ENCODE data around the gene CCDC13.

The CCDC13 gene

GRCh38 chr3:42752441-42752840 is 20.6 kb downstream of the CCDC13 start:
- no peak for DNase-seq (ENCODE audit: low read depth in 2 of 2)

GRCh38 chr3:42751609-42752008 is 21.4 kb downstream of the CCDC13 start:
- no peak for DNase-seq (ENCODE audit: low read depth in 2 of 2)

GRCh38 chr3:42750834-42751233 is 22.2 kb downstream of the CCDC13 start:
- DNase-seq (ENCODE audit: low read depth in 2 of 2) = no peak

DNA sequence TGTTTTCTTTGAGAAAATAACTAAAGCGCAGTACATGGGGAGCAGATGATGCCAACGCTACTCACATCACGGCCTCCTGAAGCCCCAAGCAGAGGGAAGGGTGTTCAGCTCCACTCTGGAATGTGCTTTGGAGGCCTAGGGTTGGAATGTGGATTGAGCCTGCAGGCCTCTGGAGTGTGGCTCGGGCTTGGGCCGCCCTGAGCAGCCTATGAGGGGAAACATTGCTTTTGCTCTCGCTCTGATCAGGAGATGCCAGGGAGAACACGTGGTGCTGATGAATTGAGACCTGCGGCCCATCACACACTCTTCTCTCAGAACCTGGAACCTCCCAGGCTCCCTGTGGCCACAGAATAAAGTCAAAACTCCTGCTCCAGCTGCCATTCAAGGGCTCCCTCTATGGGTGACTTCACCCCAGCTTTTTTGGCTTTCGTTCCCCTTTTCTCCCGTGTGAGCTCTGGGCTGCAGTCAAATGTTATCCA is 23.3 kb downstream of the CCDC13 start:
- no peak for DNase-seq (ENCODE audit: low read depth in 2 of 2)

- no peak for DNase-seq (ENCODE audit: low read depth in 2 of 2)
Observed at GRCh38 chr3:42749025-42749752, 23.9 kb downstream of the CCDC13 start.

- DNase-seq (ENCODE audit: low read depth in 2 of 2) = no peak
Observed at GRCh38 chr3:42747581-42747980, 25.5 kb downstream of the CCDC13 start.

DNA sequence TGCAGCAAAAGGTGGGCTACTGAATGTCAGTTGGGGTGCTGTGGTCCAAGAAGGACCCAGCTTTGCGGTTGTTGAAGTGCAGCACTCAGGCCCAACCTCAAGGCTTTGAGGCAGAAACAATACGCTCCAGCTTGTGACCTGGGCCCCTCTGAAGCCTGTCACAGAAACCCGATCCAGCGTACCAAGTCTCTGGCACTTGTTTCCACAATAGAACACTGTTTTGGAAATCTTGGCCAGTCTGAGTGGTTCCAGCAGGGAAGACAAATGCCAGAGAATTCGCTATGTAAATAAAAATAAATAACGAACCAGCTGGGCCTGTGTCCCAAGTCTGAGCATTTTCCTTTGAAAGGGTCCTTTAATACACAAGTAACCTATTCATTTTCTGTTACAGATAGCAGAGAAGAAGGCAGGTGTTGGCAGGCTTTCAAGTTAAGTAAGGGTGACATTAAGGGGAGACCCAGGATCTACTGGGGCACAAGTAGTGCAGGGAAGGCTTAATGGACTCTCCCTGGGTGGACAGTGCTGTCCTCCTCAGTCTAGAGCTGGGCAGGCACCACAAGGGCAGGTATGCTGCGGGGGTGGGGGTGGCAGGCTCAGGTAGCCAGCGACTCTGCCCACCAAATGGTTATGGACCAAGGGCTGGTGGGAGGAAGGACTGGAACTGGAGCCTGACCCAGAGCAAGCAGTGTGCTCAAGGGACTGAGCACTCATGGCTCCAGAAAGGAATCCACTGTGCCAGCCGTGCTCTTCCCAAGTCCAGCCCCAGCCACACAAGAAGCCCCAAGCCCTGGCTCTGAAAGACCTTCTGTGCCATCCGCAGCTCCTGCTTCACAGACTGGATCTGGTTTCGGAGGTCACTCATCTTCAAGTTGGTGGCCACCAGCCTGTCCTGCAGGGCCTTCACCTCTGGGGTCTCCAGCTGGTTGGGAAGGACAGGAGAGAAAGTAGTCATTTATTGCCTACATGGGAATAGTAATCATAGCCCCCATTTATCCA is 26.3 kb downstream of the CCDC13 start:
- no peak for DNase-seq (ENCODE audit: low read depth in 2 of 2)

DNA sequence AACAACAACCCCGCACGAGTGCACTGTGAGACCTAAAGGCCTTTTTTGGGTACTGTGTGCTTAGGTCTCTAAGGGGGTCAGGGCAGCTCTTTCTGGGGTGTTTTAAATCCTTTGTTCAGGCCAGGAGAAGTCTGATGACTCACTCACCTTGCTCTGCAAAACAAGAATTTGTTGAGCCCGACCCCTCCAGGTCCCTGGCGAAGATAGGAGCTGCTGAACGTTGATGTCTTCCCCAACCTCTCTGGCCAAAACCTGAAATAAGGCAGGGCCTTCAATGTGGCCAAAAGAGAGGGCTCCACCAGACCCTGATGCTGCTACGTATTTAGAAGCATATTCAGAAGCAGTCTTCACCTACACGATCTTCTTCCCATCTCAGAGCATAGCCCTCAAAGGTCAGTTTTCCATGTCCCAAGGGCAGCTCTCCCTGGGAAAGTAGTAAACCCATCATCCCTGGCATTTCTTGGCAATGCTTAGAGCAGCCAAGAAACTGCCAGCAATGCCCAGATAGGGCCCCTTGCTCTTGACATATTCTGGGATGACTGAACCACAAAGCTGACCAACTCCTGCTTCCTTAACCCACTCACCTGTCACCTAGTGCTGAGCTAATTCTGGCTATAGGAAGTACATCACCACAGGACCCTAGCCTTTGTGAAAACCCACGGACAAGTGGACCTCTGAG is 27.1 kb downstream of the CCDC13 start:
- no peak for DNase-seq (ENCODE audit: low read depth in 2 of 2)

GRCh38 chr3:42745291-42745745 is 27.7 kb downstream of the CCDC13 start:
- no peak for DNase-seq (ENCODE audit: low read depth in 2 of 2)

DNA sequence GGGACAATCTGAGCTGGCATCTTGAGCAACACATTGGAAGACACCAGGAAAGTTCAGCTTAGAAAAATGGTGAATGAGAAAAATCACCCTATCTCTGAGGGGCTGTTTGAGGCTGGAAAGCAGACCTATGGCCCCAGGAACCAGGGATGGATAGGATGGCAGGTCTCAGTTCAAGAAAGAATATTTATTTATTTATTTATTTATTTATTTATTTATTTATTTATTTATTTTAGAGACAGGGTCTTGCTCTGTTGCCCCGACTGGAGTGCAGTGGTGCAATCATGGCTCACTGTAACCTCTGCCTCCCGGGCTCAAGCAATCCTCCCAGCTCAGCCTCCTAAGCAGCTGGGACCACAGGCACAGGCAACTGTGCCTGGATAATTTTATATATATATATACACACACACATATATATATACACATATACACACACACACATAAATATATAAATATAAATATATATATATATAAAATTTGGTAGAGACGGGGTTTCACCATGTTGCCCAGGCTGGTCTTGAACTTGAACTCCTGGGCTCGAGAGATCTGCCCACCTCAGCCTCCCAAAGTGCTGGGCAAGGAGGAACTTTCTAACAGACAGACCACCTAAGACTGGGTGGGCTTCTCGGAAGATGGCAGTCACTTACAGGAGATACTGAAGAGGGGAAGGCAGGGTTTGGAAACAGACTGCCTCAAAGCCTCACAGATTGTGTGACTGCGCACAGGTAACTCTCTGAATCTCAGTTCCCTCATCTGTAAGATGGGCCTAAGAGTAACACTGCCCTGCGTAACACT is 29.7 kb downstream of the CCDC13 start:
- DNase-seq (ENCODE audit: low read depth in 2 of 2) = no peak

GRCh38 chr3:42742688-42743087 is 30.4 kb downstream of the CCDC13 start:
- DNase-seq (ENCODE audit: low read depth in 2 of 2) = no peak

- DNase-seq (ENCODE audit: low read depth in 2 of 2) = no peak
Observed at GRCh38 chr3:42742259-42742658, 30.8 kb downstream of the CCDC13 start.

- DNase-seq (ENCODE audit: low read depth in 2 of 2) = no peak
Observed at GRCh38 chr3:42741796-42742195, 31.3 kb downstream of the CCDC13 start.

- no peak for DNase-seq (ENCODE audit: low read depth in 2 of 2)
Observed at GRCh38 chr3:42739401-42740158, 33.5 kb downstream of the CCDC13 start.

- no peak for DNase-seq (ENCODE audit: low read depth in 2 of 2)
Observed at GRCh38 chr3:42736531-42736930, 36.5 kb downstream of the CCDC13 start.

DNA sequence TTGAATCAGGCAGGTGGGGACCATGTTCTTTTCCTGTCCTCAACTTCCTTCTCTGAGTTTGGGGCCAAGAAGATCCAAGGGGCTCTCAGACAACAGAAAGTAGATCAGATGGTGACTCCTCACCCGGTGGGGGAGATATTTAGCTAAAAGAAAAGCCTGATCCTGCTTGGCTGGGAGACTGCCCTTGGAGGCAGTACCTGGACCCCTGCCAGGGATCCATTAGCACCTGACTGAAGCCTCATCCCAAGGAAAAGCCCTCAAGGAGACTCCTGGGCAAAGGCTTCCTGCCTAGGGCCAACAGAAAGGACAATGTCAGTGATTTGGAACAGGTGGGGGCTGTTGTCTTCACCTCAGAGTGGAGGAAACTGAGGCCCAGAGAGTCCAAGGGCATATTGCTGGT is 37.0 kb downstream of the CCDC13 start:
- no peak for DNase-seq (ENCODE audit: low read depth in 2 of 2)

DNA sequence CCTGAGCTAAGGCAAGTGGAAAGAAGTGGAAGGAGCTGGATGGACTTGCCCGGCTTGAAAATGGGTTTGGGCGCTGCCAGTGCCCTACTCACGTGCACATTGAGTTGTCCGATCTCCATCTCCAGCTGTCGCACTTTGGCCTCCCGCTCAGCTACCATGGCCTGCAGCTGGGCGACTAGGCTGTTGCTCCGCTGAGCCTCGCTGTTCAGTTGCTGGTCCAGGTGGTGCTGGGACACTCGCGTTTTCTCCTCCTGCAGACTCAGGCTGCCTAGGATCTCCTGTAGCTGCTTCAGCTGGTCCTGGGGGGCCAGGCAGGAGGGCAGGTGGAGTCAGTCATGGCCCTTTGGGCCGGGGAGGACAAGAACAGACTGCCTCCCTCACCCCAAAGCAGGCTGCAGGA is 37.4 kb downstream of the CCDC13 start:
- DNase-seq (ENCODE audit: low read depth in 2 of 2) = no peak

DNA sequence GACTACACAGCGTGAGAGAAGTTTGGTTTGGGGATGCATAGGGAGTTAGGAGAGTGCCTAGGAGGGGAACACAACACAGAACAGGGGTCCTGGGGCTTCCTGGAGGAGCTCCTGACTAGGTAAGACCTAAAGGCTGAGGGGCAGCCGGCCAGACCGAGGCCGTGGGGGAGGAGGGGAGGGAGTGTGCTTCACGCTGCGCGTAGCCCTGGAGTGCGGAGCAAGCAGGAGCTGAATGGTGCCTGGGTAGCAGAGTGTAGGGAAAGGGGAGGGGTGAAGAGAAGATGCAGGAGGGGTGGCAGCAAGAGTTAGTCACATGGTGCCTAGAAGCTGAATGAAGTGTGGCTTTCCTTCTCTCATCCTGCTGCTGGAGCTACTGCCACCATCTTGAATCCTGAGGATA is 38.0 kb downstream of the CCDC13 start:
- no peak for DNase-seq (ENCODE audit: low read depth in 2 of 2)

DNA sequence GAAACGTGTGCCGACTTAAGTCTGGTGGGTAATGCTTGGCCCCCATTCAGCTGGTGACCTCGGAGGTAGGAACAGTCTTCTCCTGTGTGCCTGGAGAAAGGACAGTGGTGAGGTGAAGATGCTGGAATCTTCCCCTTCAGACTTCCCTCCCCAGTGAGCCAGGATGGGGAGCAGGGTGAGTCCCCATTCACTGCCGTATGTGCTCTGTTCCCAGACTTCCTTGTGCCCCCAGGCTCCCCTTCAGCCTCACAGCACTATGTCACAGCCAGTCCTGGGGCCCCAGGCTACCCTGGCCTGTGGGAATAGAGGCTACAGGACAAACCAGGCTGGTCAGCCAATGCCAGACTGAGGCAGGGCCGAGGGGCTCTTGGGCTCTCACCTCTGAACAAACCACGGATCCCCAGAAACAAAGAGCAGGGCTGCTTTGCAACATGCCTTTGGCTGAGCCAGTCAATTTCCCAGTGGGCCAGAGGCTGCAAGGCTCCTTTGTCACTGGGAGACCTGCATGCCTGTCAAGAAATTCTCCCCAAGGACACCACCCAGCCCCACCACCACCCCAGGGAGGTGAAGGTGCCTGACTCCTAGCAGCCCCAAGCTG is 38.7 kb downstream of the CCDC13 start:
- no peak for DNase-seq (ENCODE audit: low read depth in 2 of 2)
